ENCODE measurements around the gene OR6N1.

- TF ChIP-seq, protein P1, sequence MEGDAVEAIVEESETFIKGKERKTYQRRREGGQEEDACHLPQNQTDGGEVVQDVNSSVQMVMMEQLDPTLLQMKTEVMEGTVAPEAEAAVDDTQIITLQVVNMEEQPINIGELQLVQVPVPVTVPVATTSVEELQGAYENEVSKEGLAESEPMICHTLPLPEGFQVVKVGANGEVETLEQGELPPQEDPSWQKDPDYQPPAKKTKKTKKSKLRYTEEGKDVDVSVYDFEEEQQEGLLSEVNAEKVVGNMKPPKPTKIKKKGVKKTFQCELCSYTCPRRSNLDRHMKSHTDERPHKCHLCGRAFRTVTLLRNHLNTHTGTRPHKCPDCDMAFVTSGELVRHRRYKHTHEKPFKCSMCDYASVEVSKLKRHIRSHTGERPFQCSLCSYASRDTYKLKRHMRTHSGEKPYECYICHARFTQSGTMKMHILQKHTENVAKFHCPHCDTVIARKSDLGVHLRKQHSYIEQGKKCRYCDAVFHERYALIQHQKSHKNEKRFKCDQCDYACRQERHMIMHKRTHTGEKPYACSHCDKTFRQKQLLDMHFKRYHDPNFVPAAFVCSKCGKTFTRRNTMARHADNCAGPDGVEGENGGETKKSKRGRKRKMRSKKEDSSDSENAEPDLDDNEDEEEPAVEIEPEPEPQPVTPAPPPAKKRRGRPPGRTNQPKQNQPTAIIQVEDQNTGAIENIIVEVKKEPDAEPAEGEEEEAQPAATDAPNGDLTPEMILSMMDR (IDR thresholded peaks at IDR 0.05): no peak
- no peak for TF ChIP-seq POLR2A (IDR thresholded peaks at IDR 0.05)
These were observed 46.6 kb upstream of the OR6N1 start for GRCh38 chr1:158818560-158818959.

All from Peyer's patch (tissue), 4 donors.